COLO668 (cell line): ENCODE results near the gene ANOS1.
"Not testable (repeated sequence)": the region's sequence is repeated elsewhere in the genome, so short reads cannot be mapped to it uniquely, and the experiment has no call there.

Source experiments
- DNase-seq: peaks from one replicate; lab custom pipeline; 2025; ENCODE audit not compliant: unreplicated experiment; lab: John Stamatoyannopoulos, UW

The ANOS1 gene

GRCh38 chrX:8632924-8633323, 99.0 kb downstream of the ANOS1 start:
- no peak for DNase-seq

GRCh38 chrX:8629871-8630270, 102.1 kb downstream of the ANOS1 start:
- DNase-seq: no peak

- DNase-seq: no peak
These were observed 104.1 kb downstream of the ANOS1 start for GRCh38 chrX:8627796-8628195.

- no peak for DNase-seq
These were observed 124.6 kb downstream of the ANOS1 start for GRCh38 chrX:8607326-8607725.

GRCh38 chrX:8604131-8604530, 127.8 kb downstream of the ANOS1 start:
- DNase-seq: no peak

GRCh38 chrX:8591501-8591900, 140.4 kb downstream of the ANOS1 start:
- no peak for DNase-seq

GRCh38 chrX:8586953-8587352, 145.0 kb downstream of the ANOS1 start:
- DNase-seq: no peak

- no peak for DNase-seq
These were observed 152.3 kb downstream of the ANOS1 start for GRCh38 chrX:8579602-8580001.

GRCh38 chrX:8576821-8577220, 155.1 kb downstream of the ANOS1 start:
- DNase-seq: no peak

- no peak for DNase-seq
These were observed 166.2 kb downstream of the ANOS1 start for GRCh38 chrX:8565729-8566128.

GRCh38 chrX:8548446-8548845, 183.5 kb downstream of the ANOS1 start:
- DNase-seq: no peak

GRCh38 chrX:8546715-8547114, 185.2 kb downstream of the ANOS1 start:
- no peak for DNase-seq

- no peak for DNase-seq
These were observed 211.1 kb downstream of the ANOS1 start for GRCh38 chrX:8520791-8521190.

- DNase-seq: no peak
These were observed 211.8 kb downstream of the ANOS1 start for GRCh38 chrX:8520178-8520577.

- DNase-seq: no peak
These were observed 227.5 kb downstream of the ANOS1 start for GRCh38 chrX:8504451-8504850.

GRCh38 chrX:8502101-8502500, 229.8 kb downstream of the ANOS1 start:
- not testable (repeated sequence) for DNase-seq

- no peak for DNase-seq
These were observed 231.7 kb downstream of the ANOS1 start for GRCh38 chrX:8500203-8500602.

GRCh38 chrX:8495036-8495435, 236.9 kb downstream of the ANOS1 start:
- not testable (repeated sequence) for DNase-seq

- DNase-seq: peak; percentile 14
These were observed 247.5 kb downstream of the ANOS1 start for GRCh38 chrX:8484360-8484949.
